HepG2 (cell line): ENCODE measurements around the gene DPYSL3.

ENCODE experiments used
- BRCA1 ChIP-seq: sonication (generic); formaldehyde crosslinking; IDR thresholded peaks from 2 replicates; pipeline ENCODE4 v1.4.0; 2020; ENCODE audit warnings: missing genetic modification reagents
- POLR2AphosphoS5 ChIP-seq: IDR thresholded peaks from 2 replicates; pipeline ENCODE4 v1.6.1; 2012; ENCODE audit warnings: low read depth, low read length
- TAF1 ChIP-seq: sonication (generic); formaldehyde crosslinking; IDR thresholded peaks from 2 replicates; pipeline ENCODE4 v1.4.0; 2020; ENCODE audit warnings: missing genetic modification reagents
- ZBTB20 ChIP-seq: sonication (generic); formaldehyde crosslinking; IDR thresholded peaks from 2 replicates; pipeline ENCODE4 v1.8.1; 2023; ENCODE audit warnings: missing genetic modification reagents, low read depth, mild to moderate bottlenecking, borderline replicate concordance
- ZNF460 ChIP-seq: sonication (generic); formaldehyde crosslinking; IDR thresholded peaks from 2 replicates; pipeline ENCODE4 v1.5.1; 2020; ENCODE audit warnings: missing genetic modification reagents, mild to moderate bottlenecking, borderline replicate concordance

DNA sequence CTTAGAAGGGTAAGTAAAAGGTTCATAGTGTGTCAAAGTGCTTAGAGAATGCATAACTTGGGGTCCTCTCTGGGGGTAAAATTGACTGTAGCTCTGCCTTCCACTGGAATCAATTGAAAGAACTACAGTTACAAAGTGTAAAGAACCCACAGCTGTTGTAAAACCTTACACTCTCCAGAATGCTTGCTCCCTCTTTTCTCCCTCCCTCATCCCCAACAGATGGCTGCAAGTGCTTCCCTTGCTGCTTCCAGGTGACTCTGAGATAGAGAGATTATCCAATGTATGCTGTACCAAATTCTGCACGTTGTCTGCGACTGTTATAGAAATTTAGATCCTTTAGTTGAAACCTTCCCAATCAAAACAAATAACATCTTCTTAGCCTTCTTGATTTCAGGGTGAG is 149.1 kb downstream of the DPYSL3 start:
- no peak for TF ChIP-seq TAF1 (CRISPR knock-in tag)
- TF ChIP-seq ZBTB20 (CRISPR knock-in tag): no peak
- no peak for TF ChIP-seq BRCA1 (CRISPR knock-in tag)
- no peak for TF ChIP-seq POLR2AphosphoS5
- no peak for TF ChIP-seq ZNF460
